RCC 7860 (cell line): Measurements from ENCODE around the gene LYPLAL1.

Experiments
- DNase-seq: peaks from one replicate; pipeline ENCODE4 v3.0.0-alpha.2; 2015; ENCODE audit warnings: low spot score
- FAIRE-seq: peaks from 2 replicates; lab custom pipeline; 2012; peaks lifted over from hg19 to GRCh38; lab: Jason Lieb, UNC

LYPLAL1 gene

DNA sequence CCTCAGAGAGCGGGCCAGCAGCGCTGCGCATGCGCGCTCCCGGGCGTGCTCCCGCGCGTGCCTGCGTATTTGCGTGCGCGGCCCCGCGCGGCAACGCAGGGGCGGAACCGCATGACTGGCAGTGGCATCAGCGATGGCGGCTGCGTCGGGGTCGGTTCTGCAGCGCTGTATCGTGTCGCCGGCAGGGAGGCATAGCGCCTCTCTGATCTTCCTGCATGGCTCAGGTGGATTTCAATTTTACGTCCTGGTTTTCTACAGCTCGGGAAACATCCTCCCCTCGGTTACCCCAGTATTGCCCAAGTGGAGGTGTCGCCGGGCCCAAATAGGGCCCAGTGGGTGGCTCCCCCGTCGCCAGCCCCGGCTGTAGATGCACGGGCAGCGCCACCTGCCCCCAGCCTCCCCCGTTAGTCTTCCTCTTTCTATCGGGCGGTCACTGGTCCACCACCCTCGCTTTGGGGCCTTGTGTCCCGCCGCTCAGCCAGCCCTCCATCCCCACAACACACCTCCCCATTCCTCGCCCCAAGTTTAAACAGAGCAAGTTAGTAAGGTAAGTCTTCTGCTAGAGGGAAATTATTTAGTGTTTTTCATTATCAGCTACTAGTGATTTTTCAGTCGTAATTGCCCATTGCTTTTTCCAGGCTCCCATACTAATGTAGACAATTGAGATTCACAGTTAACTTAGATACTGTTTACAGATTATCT, at the start of gene LYPLAL1:
LYPLAL1 (plus strand) TSS at position 121 of the 702 bp plus-strand sequence; CDS start at position 134, 13 bp downstream.
- peak; percentile 75 for DNase-seq
- FAIRE-seq, result no peak

DNA sequence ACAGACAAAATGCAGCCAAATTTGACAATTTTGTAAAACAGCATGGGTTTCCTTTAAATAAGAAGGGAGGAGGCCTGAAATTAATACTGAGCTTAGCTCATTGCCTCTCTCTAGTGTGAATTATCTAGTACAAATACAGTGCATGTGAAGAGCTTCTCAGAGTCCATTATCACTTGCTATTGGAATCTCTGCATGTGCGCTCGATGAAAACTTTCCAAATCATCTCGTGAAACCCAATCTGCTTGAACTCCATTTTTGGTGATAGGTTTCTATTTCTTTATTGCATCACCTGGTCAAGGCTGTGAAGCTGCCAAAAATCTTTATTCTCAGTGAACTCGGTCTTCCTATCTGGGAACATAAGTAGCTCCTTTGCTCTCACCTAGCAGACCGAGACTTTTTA, 49.5 kb upstream of the LYPLAL1 start:
- FAIRE-seq (no peak), DNase-seq (no peak)

DNA sequence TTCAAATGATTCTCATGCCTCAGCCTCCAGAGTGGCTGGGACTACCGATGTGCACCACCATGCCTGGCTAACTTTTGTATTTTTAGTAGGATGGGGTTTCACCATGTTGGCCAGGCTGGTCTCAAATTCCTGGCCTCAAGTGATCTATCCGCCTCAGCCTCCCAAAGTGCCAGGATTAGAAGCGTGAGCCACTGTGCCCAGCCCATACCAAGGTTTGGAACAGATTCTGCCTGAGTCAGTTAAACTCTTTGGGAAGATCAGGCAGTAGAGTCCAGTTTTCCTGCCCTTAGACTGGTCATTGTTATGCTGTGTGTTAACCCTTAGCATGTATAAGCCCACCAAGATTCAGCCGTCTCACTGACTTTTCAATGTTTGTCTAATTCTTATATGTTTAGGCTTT, 48.3 kb upstream of the LYPLAL1 start:
- FAIRE-seq (no peak), DNase-seq (no peak)

DNA sequence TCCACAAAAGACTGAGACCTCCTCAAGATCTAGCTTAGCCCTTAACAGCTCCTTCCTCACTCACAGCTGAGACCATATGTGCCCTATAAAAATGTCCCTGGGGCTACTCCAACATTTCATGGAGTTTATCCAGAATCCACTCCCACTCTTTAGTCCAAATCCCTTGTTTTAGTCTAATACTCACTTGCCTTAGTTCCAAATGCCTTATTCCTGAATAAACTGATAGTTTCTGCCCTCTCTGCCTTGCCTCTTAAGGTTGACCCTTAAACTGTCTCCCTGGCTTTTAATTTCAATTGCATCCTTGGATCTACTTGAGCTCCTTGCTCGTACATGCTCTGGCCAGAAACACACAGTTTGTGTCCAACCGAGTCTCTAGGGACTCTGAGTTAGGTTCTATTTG, 47.3 kb upstream of the LYPLAL1 start:
- DNase-seq (no peak), FAIRE-seq (no peak)

DNA sequence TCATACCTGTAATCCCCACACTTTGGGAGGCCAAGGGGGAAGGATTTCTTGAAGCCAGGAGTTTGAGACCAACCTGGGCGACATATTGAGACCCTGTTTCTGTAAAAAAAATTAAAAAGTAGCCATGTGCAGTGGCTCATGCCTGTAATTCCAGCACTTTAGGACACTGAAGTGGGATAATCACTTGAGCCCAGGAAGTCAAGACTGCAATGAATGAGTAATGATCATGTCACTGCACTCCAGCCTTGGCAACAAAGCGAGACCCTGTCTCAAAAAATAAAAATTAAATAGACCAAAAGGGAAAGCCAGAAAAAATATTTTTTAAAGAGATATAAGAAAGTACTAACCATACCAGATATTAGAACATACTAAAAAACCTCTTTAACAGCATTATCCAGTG, 44.7 kb upstream of the LYPLAL1 start:
- FAIRE-seq (no peak), DNase-seq (no peak)

DNA sequence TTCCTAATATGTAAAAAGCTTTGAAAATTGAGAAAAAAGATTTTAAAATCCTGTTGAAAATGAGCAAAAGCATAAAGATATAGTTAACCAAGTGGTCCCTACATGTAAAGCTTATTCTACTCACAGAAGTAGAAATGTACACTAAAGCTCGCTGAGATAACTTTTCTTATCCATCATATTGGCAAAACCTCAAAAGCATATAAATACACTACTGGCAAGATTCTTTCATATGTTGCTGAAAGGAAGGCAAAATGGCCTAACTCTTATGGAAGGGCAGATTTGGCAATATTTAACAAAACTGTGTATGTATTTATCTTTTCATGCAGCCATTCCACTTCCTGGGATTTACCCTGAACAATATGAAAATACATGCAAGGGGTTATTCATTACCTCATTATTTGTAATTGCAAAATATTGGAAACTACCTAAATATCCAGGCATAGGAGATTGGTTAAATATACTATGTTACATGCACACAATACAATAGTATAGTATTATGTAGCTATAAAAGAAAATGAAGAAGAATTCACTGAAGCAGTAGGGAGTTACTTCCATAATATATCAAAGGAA, 43.2 kb upstream of the LYPLAL1 start:
- FAIRE-seq, result no peak
- no peak for DNase-seq

DNA sequence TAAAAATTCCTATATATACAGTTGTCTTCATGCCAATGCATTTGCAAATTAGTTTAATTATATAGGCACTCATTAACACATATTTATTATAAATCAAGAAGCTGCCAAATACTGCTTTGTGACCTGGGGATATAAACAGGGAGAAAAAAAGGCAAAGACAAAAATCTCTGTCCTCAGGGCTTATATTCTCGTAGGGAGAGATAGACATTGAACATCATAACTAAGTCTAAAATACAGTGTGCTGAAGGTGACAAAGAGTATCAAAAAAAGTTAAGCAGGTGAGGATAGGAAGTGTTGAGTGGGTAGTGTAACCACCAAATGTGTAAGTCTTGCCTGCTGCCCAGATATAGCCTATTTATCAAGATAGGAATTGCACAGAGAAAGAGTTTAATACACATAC, 40.7 kb upstream of the LYPLAL1 start:
- DNase-seq, result no peak
- FAIRE-seq, result no peak

DNA sequence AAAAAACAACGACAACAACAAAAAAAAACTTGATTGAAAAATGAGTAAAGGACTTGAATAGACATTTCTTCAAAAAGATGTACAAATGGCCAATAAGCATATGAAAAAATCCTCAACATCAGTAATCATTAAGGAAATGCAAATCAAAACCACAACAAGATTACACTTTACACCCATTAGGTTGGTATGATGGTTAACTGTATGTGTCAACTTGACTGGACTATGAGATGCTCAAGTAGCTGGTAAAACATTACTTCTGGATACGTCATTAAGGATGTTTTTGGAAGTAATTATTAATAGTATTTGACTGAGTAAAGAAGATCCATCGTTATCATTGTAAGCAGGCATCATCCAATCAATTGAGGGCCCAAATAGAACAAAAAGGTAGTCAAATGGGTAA, 34.9 kb upstream of the LYPLAL1 start:
- FAIRE-seq (no peak), DNase-seq (no peak)

DNA sequence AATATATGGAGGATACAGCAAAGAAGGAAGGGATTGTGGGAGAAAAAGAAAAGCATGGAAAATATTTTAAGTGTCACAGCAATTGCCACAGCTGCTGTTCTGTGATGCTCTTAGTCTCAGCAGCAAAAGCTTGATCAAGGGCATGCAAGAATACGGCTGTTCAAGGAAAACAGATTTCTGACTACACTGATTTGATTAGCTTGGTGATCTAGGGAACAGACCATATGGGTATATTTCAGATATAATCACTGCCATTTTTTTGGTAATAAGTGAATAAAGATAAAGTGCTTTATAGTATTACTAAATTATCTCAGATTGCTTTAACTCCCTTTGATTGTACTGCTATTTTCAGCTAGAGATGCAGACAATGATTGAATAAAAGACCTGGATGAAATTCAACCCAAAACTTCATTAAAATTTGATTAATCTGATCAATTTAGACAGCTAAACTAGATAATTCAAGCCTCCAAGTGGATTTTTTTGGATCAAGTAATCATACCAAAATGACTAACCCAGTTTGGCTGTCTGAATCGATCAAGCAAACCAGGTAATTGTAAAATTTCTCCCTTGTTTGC, 33.3 kb upstream of the LYPLAL1 start:
- no peak for DNase-seq

DNA sequence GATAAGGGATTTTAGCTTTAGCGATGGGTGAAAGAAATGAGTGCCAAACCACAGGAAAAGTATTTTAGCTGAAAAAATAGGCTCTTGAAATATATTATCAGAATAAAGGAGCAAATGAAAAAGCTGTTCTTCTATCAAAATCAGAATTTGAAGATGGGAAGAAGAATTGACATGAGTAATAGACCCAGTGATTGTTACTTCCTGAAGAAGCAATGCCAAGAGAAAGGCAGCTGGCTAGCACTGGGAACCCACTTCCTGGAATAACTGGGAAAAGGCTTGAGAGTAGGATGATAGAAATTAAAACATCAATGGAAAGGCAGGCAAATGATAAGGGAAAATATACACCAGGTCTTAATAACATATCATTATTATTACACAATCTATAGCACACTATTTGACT, 29.9 kb upstream of the LYPLAL1 start:
- DNase-seq (peak; percentile 7), FAIRE-seq (no peak)

More for the DNA sequence above, 33.3 kb upstream of the LYPLAL1 start:
- FAIRE-seq, result no peak

DNA sequence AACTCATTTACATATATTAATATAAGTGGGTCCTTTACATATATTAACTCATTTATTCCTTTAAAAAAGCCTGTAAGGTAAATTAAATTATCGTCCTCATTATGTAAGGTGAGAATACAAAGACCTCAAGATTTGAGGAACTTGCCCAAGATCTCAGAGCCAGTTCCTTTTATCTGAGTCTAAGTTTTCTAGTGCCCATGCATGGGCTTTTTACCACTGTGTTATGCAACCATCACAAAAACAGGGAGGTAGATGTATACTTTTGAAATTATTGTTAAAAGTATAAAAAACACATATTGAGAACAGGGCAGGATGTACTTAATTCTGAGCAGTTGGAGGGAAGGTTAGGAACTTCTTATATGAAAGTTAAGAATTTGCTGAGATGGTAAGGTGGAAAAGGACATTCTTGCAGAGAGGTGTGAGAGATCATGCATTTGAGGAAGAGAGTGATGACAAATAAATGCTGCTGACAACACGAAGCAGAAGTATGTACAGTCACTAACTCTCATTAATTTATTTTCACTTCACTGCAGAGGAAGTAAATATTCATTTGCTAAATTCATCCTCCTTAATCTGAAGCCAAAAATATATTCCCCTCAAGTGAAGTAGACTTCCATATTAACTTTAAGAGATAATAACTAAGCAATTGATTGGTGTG, 28.9 kb upstream of the LYPLAL1 start:
- no peak for DNase-seq
- no peak for FAIRE-seq

DNA sequence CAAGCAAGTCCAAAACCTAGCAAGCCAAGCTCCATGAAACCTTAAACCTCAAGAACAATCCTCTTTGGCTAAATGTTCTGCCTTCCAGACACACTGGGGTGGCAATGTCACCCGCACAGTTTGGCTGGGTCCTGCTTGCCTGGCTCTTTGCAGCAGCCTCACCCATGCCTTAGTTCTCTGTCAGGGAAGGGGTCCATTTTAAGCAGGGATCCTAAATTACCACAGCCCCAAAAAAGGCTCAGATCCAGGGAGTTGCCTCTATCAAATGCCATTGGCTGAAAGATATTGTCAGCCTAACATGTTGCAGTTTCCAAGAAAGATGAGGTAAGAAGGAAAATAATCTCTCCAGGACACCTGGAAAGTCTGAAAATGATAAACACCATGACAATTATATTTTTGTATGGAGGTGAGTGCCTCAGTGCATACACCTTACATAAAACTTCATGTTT, 26.1 kb upstream of the LYPLAL1 start:
- no peak for FAIRE-seq
- DNase-seq, result no peak

DNA sequence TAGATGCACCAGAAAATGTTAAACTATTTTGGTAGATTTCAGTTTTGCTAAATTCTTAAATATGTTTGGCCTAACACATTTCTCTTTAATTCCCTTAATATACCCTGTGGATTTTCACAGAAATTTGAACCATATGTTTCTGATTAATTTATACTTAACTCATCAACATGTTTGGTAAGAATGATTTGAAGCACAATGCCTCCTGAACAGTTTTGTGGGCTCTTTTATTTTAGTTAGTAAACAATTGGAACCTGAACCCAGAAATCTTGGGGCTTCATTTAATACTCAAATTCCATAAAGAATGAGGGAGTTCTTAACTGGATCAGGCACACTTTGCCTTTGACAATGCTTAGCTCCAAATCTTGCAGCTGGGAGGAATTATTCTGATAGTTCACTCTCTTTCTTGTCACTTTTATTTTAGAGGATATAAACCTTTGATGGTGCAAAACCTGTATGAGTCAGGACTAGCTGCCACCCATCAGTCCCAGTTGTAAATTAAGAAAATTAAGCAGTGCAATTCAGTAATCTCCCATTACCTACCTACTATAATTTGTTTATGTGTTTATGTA, 24.6 kb upstream of the LYPLAL1 start:
- no peak for DNase-seq
- no peak for FAIRE-seq

DNA sequence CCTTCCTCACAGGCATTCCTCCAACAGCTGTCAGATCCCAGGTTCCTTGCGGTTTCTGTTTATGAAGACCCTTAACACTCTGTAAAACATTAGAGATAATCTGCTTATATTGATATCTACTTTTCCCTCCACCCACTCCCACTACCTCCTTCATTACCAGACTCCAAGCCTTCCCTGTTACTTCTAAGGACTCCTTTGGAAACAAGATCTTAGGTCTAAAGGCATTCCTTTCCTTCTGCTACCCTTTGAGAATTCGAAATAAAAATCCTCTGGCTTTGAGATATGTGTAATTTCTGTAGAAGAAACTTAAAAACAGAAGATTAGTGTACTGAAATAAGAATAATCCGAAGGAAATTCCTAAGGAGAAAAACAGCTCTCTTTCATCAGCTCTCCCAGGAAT, 23.7 kb upstream of the LYPLAL1 start:
- FAIRE-seq (no peak), DNase-seq (no peak)

DNA sequence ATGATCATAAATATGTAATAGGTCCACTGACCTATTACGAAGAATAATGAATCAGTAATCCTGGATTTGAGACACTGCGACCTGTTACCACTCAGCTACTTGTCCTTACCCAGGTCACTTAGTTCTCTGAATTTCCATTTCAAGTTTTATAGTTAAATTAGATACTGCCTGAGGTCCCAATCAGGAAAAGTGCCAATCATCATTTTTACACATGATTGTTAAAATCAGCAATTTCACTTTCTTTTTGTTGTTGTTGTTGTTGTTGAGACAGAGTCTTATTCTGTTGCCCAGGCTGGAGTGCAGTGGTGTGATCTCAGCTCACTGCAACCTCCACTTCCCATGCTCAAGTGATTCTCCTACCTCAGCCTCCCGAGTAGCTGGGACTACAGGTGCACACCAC, 22.8 kb upstream of the LYPLAL1 start:
- DNase-seq (no peak), FAIRE-seq (no peak)

DNA sequence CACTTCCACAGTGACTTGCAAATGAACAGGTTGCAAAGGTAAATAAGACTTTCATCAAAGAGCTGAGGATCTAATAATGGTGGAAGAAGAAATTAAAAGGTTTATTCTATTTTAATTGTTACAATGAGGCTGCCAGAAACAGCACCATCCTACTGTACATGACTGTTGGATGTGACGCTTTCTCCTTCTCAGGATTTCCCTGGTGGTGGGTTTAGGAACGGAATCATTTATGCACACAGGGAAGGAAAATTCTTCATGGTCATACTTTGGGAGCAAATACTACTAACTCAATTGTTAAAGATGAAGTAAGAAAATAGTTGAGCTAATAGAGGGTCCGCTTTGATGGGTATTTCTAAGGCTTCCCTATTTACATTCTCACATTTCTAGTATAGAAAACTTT, 22.2 kb upstream of the LYPLAL1 start:
- FAIRE-seq (no peak), DNase-seq (no peak)

DNA sequence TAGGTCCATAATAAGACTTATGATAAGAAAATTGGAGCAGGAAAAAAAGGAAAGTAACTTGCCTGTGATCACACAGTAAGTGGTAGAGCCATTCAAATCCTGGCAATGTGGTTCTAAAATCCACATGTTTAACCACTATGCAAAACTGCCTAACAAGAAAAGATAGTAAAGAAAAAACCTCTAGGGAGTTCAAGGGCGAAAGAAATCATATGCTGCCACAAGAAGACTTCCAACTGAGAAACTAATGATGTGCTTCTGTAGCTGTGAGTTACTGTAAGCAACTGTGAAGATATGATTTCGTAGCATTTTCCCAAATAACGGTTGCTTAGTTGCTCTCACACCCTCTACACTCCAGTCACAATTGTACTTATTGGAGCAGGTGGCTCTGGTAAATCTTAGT, 20.9 kb upstream of the LYPLAL1 start:
- FAIRE-seq (no peak), DNase-seq (no peak)

DNA sequence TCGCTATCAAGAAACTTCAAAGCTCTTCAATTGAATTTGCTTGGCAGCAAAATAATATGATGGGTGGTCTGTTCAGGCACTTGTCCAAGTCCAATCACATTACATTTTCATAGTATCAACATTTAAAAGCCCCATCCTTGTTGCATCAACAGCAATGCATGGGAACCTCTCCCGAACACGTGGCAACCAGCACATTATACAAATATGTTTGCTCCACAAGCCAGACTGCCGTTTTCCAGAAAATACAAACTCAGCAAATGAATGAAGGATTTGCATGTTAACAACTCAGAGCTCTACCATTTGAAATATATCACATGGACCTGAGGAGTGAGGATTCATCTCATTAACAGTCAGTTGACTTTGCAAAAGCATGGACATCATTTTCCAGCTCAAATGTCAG, 20.0 kb upstream of the LYPLAL1 start:
- DNase-seq, result no peak
- no peak for FAIRE-seq

DNA sequence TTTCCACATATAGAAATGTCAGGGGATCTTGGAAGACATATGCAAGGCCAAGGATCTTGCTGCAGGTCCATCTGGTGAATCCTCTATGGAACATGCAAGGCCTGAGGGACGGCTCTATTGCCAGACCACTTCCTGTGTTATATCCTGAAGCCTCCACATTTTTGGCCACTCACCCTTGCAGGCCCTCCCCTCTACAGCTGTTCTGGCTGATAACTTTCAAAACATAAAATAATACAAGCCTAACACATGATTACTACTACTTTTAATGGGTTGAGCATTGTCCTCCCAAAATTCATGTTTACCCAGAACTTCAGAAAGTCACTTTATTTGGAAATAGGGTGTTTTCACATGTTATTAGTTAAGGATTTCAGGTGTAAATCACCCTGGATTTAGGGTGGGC, 18.5 kb upstream of the LYPLAL1 start:
- no peak for FAIRE-seq
- no peak for DNase-seq

DNA sequence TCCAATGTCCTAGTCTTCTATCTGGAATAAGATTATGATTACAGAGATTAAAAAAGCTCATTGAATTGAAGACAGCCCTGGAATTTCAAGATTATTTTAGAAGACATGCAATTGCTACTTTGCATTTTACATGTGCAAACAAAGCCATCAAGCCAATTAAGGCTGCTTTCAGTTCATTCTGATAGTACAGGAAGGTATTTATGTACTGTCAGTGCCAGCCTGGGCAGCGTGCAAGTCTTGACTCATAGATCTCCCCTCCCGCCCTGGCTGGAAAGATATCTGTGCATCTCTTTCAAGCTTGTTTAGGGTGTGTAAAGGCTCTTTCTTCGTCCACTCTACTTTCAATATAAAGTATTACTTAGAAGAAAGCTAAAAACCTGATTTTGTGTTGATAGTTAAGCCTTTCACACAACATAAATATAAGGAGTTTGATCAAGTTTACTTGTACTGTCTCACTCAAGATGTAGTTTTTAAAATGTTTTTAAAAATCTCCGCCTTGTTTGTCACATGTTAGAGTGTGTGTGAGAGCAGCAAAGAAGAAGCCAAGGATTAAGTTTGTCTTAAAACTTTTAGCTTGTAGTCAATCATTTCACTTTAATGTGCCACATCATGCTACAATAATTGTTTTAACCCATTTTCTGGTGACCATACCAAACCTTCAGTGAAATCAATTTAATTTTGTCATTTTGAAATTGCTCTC, 13.6 kb upstream of the LYPLAL1 start:
- no peak for FAIRE-seq
- no peak for DNase-seq

DNA sequence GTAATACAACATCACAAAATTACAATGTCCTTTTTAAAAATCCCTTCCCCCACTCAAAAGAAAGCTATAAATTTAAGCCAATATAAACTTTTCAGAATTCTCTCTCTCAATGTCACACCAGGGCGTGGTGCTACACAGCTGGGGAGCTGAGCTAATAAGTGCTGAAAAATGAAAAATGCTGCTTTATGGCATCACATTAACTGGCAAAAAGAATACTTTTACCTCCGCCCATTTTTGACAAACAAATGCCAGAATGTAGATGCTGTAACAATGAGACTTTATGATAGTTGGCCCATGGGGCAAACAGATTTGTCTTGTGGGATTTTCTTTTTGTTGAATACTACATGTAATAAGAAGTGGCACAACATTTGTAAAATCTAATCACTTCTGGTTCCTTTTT, 12.7 kb upstream of the LYPLAL1 start:
- no peak for FAIRE-seq

More for the DNA sequence above, 12.7 kb upstream of the LYPLAL1 start:
- no peak for DNase-seq
